Body of pancreas (tissue), 4 donors: Measurements from ENCODE around the gene SALL4. TPM values are rescaled to one million over a fixed set of nuclear protein-coding genes. Genes with fewer than 3 reads are reported as not detected.

Experiments used
- ATAC-seq: fragments of 150-250 bp; one replicate; pipeline ENCODE4 v1.9.1; 2016
- DNase-seq, 4 donors: peaks; one replicate each; pipeline ENCODE4 v3.0.0-alpha.2; 2019
- H3K27ac ChIP-seq, 4 donors: fragments of 200-600 bp; sonication (generic); 1 replicate in 3 of 4; 2 replicates in 1 of 4; pipeline versions ENCODE4 v1.5.1 to v1.6.1; 2016 to 2019; ENCODE audit warnings: mild to moderate bottlenecking in 1 of 4, mixed read lengths in 1 of 4, moderate library complexity in 1 of 4
- H3K27me3 ChIP-seq, 2 donors: fragments of 200-600 bp; sonication (generic); one replicate each; pipeline ENCODE4 v1.6.0; 2016; ENCODE audit warnings: mild to moderate bottlenecking in 1 of 2
- H3K36me3 ChIP-seq, 2 donors: fragments of 200-600 bp; sonication (generic); replicated peaks in 1 of 2; 2 replicates each; pipeline ENCODE4 v1.5.1; 2016; ENCODE audit warnings: low read depth in 2 of 2; ENCODE audit not compliant: insufficient read depth in 1 of 2
- H3K4me1 ChIP-seq: fragments of 200-600 bp; sonication (generic); one replicate; pipeline ENCODE4 v1.6.0; 2016
- H3K4me3 ChIP-seq, 2 donors: fragments of 200-600 bp; sonication (generic); 1 replicate in 1 of 2; 2 replicates in 1 of 2; pipeline ENCODE4 v1.5.1; 2016 to 2019
- H3K9me3 ChIP-seq, 3 donors: fragments of 200-600 bp; sonication (generic); 1 replicate in 2 of 3; 2 replicates in 1 of 3; pipeline ENCODE4 v1.5.1; 2016
- POLR2A ChIP-seq, 3 donors: fragments of 450-650 bp; IDR thresholded peaks; one replicate each; pipeline ENCODE4 v1.6.1; 2016; ENCODE audit warnings: antibody characterized with exemption in 3 of 3, mild to moderate bottlenecking in 2 of 3
- WGBS, 2 donors: methylation state at CpG; one replicate each; pipeline ENCODE4 v1.1.5; 2017; 5-methylcytosine and 5-hydroxymethylcytosine counted together
- intact Hi-C: fragments of 100-400 bp; cut with DNase I; formaldehyde crosslinking; loops from one replicate; pipeline ENCODE4 v1.15.1; 2023
- total RNA-seq, 2 donors: library from RNA; depleted of rRNA; stranded (reverse); fragments of >200 nt; gene quantifications; one replicate each; pipeline ENCODE4 v1.1.0, GENCODE V29; 2016
- TF ChIP-seq, protein P1 (sequence below), 7 experiments: fragments of 450-650 bp in 4 of 7; fragments of 200-600 bp in 3 of 7; sonication (generic) in 3 of 7; IDR thresholded peaks; one replicate each; pipeline ENCODE4 v1.5.1; 2016 to 2019; ENCODE audit warnings: antibody characterized with exemption in 7 of 7

The SALL4 gene
- total RNA-seq, 2 donors from 2014 or later: 1.6 to 5.9 TPM

DNA sequence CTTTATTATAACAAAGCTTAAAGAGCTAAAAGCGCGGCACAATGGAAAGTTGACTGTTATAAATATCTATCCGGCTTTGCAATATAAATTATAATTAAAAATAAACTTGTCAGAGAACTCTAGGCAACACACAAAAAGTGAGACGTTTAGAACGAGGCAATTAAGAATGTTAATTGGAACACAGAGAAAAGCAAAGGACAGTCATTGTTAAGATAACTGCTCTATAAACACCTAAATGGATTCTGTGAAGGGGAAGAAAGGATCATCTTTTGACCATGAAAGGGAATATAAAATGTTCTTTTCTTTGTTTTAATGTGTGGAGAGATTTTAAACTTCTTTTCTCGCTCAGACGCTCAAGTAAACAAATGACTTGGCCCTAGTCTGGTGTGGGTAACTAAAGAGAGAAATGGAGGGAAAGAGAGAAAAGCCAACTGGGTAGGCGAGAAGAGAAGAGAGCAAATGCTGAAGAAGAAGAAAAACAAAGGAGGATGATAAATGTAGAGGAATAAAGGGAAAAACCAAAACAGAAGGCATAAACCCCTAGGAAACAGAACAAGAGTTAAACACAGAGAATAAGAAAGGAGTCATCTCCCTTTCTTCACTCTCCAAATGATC is 9.3 kb upstream of the SALL4 start:
- TF ChIP-seq POLR2A (IDR thresholded peaks at IDR 0.05): no peak
- TF ChIP-seq, protein P1, sequence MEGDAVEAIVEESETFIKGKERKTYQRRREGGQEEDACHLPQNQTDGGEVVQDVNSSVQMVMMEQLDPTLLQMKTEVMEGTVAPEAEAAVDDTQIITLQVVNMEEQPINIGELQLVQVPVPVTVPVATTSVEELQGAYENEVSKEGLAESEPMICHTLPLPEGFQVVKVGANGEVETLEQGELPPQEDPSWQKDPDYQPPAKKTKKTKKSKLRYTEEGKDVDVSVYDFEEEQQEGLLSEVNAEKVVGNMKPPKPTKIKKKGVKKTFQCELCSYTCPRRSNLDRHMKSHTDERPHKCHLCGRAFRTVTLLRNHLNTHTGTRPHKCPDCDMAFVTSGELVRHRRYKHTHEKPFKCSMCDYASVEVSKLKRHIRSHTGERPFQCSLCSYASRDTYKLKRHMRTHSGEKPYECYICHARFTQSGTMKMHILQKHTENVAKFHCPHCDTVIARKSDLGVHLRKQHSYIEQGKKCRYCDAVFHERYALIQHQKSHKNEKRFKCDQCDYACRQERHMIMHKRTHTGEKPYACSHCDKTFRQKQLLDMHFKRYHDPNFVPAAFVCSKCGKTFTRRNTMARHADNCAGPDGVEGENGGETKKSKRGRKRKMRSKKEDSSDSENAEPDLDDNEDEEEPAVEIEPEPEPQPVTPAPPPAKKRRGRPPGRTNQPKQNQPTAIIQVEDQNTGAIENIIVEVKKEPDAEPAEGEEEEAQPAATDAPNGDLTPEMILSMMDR (IDR thresholded peaks at IDR 0.05): no peak
- Histone ChIP-seq H3K4me3 (no peak overlapping the region), H3K4me1 (no peaks in the 10 kb centered on the region), H3K27me3 (no peaks in the 10 kb centered on the region), H3K27ac (no peak overlapping the region), H3K36me3 (no peaks in the 10 kb centered on the region), H3K9me3 (no peaks in the 10 kb centered on the region)
- WGBS, 2 donors: 71% methylated on average over 8 of the region's 8 CpGs
- ATAC-seq (no peak), DNase-seq (no peak)
- intact Hi-C loops: no loop called here

DNA sequence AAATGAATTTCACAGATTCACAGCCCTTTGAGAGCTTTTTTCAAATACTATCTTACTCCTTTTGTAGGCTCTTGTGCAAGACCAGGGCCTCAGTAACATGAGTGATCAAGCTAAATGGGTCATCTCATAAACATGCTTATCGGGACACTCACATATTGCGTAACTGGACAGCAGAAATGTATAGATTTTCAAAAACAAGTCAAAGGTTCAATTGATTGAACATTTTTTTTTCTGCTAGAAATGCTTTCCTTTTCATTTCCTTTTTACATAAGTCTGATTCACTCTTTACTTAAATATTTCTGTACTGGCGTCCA is 8.7 kb upstream of the SALL4 start:
- H3K4me3 ChIP-seq: no peak overlapping the region
- H3K36me3 ChIP-seq: no peaks in the 10 kb centered on the region
- intact Hi-C loops: no loop called here
- ATAC-seq (no peak), DNase-seq (no peak)
- TF ChIP-seq, protein P1 (IDR thresholded peaks at IDR 0.05): no peak
- TF ChIP-seq POLR2A (IDR thresholded peaks at IDR 0.05): no peak
- no peaks in the 10 kb centered on the region for H3K9me3 ChIP-seq
- H3K27me3 ChIP-seq: no peaks in the 10 kb centered on the region
- no peak overlapping the region for H3K27ac ChIP-seq
- 69 to 70% methylated on average over 3 of the region's 3 CpGs for WGBS, 2 donors
- H3K4me1 ChIP-seq: no peaks in the 10 kb centered on the region

DNA sequence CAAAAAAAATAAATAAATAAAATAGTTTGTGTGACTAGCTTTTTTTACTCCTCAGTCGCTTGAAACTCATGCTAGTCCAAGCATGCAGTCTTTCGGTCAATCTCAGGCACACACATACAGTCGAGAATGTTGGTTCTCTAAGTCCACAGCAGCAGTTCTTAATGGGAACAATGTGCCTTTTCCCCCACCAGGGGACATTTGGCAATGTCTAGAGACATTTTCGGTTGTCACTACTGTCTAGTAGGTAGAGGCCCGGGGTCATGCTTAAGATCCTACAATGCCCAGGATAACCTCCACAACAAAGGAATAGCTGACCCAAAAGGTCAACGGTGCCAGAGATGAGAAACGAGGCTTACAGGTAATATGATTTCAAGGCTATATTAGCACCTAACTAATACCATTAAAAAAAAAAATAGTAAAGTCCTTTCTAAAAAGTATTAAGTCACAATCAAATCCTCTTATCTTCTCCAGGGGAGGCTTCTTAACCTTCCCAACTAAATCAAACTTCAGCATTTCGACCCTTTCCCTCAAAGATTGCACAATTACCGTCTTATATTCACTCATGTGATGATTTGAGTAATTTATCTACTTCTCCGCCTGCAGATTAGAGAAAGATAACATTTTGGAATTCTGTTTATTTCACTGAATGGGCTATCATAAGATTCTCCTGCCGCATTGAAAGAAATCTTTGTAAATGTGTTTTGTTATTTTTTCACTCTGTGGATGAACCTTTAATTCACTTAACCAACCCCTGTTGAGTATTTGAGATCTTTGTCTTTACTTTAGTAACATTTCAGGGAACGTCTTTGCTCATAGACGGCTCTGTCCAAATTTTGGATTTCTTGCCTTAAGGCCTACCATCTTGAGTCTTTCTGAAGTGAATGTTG is 8.1 kb upstream of the SALL4 start:
- no peak overlapping the region for H3K4me3 ChIP-seq
- H3K4me1 ChIP-seq: no peaks in the 10 kb centered on the region
- WGBS, 2 donors: 75 to 80% methylated on average over 13 of the region's 13 CpGs
- DNase-seq (no peak), ATAC-seq (no peak)
- no peak overlapping the region for H3K27ac ChIP-seq
- intact Hi-C loops: no loop called here
- no peak for TF ChIP-seq POLR2A (IDR thresholded peaks at IDR 0.05)
- TF ChIP-seq, protein P1 (IDR thresholded peaks at IDR 0.05): no peak
- no peaks in the 10 kb centered on the region for H3K27me3 ChIP-seq
- no peaks in the 10 kb centered on the region for H3K36me3 ChIP-seq
- no peaks in the 10 kb centered on the region for H3K9me3 ChIP-seq

DNA sequence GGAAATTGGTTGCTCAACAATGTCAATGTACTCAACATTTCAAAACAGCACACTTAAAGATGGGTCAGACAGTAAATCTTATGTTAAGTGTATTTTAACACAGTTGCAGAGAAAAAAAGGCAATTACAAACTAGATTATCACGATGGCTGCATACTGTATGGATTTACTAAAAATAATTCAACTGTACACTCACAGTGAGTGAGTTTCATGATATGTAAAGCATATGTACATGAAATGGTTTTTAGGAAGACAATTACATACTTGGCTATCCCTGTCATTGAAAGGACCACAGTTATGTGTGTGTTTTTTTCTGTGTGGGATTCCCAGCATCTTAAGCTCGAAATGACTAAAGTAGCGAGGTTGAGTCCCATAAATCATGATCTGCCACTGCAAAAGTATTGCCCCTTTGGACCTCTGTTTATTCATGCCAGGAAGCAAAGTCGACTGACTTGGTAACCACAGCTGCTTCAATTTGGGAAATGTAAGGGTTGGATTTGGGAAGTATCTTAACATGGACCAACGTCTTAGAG is 5.5 kb upstream of the SALL4 start:
- DNase-seq (no peak), ATAC-seq (no peak)
- no peaks in the 10 kb centered on the region for H3K36me3 ChIP-seq
- H3K27me3 ChIP-seq: no peaks in the 10 kb centered on the region
- TF ChIP-seq, protein P1 (IDR thresholded peaks at IDR 0.05): no peak
- no peak overlapping the region for H3K4me3 ChIP-seq
- H3K27ac ChIP-seq: no peak overlapping the region
- intact Hi-C loops: no loop called here
- no peaks in the 10 kb centered on the region for H3K9me3 ChIP-seq
- H3K4me1 ChIP-seq: no peaks in the 10 kb centered on the region
- 61 to 69% methylated on average over 5 of the region's 5 CpGs for whole genome bisulfite sequencing, 2 donors
